Measurements from ENCODE around the gene SPPL3.

- TF ChIP-seq CTCF (IDR thresholded peaks at IDR 0.05) (no peak), REST (IDR thresholded peaks at IDR 0.05; ENCODE audit: insufficient read depth in 1 of 2, low read depth in 2 of 2, low read length in 1 of 2) (no peak)
These were observed 51.0 kb downstream of the SPPL3 start for GRCh38 chr12:120853188-120853587.
